ENCODE measurements around the gene SLC66A1. TPM values are rescaled to one million over a fixed set of nuclear protein-coding genes. Genes with fewer than 3 reads are reported as not detected.

The SLC66A1 gene
- total RNA-seq, 1 donor from 2014 or later: 18.8 TPM

GRCh38 chr1:19342894-19343616 lies 30.9 kb downstream of the SLC66A1 start:
- no peak for DNase-seq (ENCODE audit: low spot score)
- H3K27ac Mint-ChIP-seq (ENCODE audit: unreplicated experiment): no peak overlapping the region
- no peak overlapping the region for H3K4me3 Mint-ChIP-seq (ENCODE audit: unreplicated experiment)
- peaks cover 3% of the 10 kb centered on the region for H3K4me1 Mint-ChIP-seq (ENCODE audit: low read depth)
- H3K27me3 Mint-ChIP-seq (ENCODE audit: low read depth): no peaks in the 10 kb centered on the region
- TF ChIP-seq CTCF (IDR thresholded peaks at IDR 0.05): no peak
- H3K9me3 Mint-ChIP-seq (ENCODE audit: low read depth): no peaks in the 10 kb centered on the region
- H3K36me3 Mint-ChIP-seq (ENCODE audit: low read depth): peaks cover 29% of the 10 kb centered on the region

- DNase-seq (ENCODE audit: low spot score): no peak
- Mint-ChIP-seq H3K36me3 (ENCODE audit: low read depth) (peaks cover 29% of the 10 kb centered on the region), H3K4me3 (ENCODE audit: unreplicated experiment) (no peak overlapping the region), H3K4me1 (ENCODE audit: low read depth) (no peaks in the 10 kb centered on the region), H3K27me3 (ENCODE audit: low read depth) (no peaks in the 10 kb centered on the region), H3K9me3 (ENCODE audit: low read depth) (no peaks in the 10 kb centered on the region), H3K27ac (ENCODE audit: unreplicated experiment) (no peak overlapping the region)
- no peak for TF ChIP-seq CTCF (IDR thresholded peaks at IDR 0.05)
Measured at GRCh38 chr1:19343617-19344350, 31.7 kb downstream of the SLC66A1 start.

- H3K36me3 Mint-ChIP-seq (ENCODE audit: low read depth): peaks cover 26% of the 10 kb centered on the region
- no peak for DNase-seq (ENCODE audit: low spot score)
- peak overlapping the region; percentile 45 for H3K27ac Mint-ChIP-seq (ENCODE audit: unreplicated experiment)
- no peaks in the 10 kb centered on the region for H3K27me3 Mint-ChIP-seq (ENCODE audit: low read depth)
- peak; percentile 86 for TF ChIP-seq CTCF (IDR thresholded peaks at IDR 0.05)
- H3K4me3 Mint-ChIP-seq (ENCODE audit: unreplicated experiment): no peak overlapping the region
- no peaks in the 10 kb centered on the region for H3K4me1 Mint-ChIP-seq (ENCODE audit: low read depth)
- H3K9me3 Mint-ChIP-seq (ENCODE audit: low read depth): no peaks in the 10 kb centered on the region
Measured at GRCh38 chr1:19344372-19344810, 32.3 kb downstream of the SLC66A1 start.

- Mint-ChIP-seq H3K9me3 (ENCODE audit: low read depth) (no peaks in the 10 kb centered on the region), H3K4me3 (ENCODE audit: unreplicated experiment) (no peak overlapping the region), H3K36me3 (ENCODE audit: low read depth) (peaks cover 28% of the 10 kb centered on the region), H3K4me1 (ENCODE audit: low read depth) (no peaks in the 10 kb centered on the region), H3K27ac (ENCODE audit: unreplicated experiment) (peak overlapping the region; percentile 45), H3K27me3 (ENCODE audit: low read depth) (no peaks in the 10 kb centered on the region)
- DNase-seq (ENCODE audit: low spot score): no peak
- no peak for TF ChIP-seq CTCF (IDR thresholded peaks at IDR 0.05)
Measured at GRCh38 chr1:19344831-19345230, 32.7 kb downstream of the SLC66A1 start.

- peaks cover 30% of the 10 kb centered on the region for H3K36me3 Mint-ChIP-seq (ENCODE audit: low read depth)
- no peak for DNase-seq (ENCODE audit: low spot score)
- no peaks in the 10 kb centered on the region for H3K4me1 Mint-ChIP-seq (ENCODE audit: low read depth)
- H3K27me3 Mint-ChIP-seq (ENCODE audit: low read depth): no peaks in the 10 kb centered on the region
- H3K27ac Mint-ChIP-seq (ENCODE audit: unreplicated experiment): no peak overlapping the region
- no peak for TF ChIP-seq CTCF (IDR thresholded peaks at IDR 0.05)
- no peak overlapping the region for H3K4me3 Mint-ChIP-seq (ENCODE audit: unreplicated experiment)
- no peaks in the 10 kb centered on the region for H3K9me3 Mint-ChIP-seq (ENCODE audit: low read depth)
Measured at GRCh38 chr1:19345391-19345790, 33.3 kb downstream of the SLC66A1 start.
